ENCODE data around the gene PIEZO2.
"Not testable (repeated sequence)": the region's sequence is repeated elsewhere in the genome, so short reads cannot be mapped to it uniquely, and the experiment has no call there.

DNA sequence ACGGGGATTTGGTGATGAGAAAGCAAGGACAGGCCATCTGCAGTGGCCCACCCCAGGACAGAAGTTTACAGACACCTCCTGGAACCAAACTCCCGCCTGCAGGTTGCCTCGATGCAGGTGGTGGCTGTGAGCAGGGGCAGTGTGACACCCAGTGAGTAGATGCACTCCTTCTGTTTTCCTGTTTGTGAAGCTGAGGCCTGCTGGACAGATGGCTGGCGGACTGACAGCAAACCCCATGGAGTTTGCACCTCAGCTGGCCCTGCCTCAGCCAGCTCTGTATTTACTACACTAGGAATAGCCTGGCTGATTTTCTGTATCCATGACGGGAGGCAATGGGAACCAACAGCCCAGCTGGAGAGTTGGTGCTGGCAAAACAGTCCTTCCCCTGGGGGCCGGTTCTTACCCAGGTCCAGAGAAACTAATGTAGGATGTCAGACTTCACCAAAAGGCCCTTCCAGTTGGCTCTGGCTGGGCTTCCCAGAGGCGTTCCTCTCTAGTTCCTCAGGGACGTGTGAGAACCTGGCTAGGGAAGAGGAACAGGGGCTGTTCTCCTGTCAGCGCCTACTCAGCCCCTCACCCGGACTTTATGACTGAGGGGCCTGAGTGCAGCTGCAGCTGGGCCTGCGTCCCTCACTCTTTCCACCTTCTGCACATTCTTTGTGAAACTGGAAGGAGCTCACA is 511.4 kb downstream of the PIEZO2 start:
- TF ChIP-seq, protein P1, sequence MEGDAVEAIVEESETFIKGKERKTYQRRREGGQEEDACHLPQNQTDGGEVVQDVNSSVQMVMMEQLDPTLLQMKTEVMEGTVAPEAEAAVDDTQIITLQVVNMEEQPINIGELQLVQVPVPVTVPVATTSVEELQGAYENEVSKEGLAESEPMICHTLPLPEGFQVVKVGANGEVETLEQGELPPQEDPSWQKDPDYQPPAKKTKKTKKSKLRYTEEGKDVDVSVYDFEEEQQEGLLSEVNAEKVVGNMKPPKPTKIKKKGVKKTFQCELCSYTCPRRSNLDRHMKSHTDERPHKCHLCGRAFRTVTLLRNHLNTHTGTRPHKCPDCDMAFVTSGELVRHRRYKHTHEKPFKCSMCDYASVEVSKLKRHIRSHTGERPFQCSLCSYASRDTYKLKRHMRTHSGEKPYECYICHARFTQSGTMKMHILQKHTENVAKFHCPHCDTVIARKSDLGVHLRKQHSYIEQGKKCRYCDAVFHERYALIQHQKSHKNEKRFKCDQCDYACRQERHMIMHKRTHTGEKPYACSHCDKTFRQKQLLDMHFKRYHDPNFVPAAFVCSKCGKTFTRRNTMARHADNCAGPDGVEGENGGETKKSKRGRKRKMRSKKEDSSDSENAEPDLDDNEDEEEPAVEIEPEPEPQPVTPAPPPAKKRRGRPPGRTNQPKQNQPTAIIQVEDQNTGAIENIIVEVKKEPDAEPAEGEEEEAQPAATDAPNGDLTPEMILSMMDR (IDR thresholded peaks at IDR 0.05; ENCODE audit: insufficient read depth, low read depth, low read length), result not testable (repeated sequence)
- TF ChIP-seq EZH2 (IDR thresholded peaks at IDR 0.05; ENCODE audit: insufficient read depth, low read length), result not testable (repeated sequence)
